Ureter (tissue), 1 donor: ENCODE results near the gene MDGA2. TPM values are rescaled to one million over a fixed set of nuclear protein-coding genes. Genes with fewer than 3 reads are reported as not detected.

Experiments
- DNase-seq: peaks from one replicate; pipeline ENCODE4 v3.0.0-alpha.2; 2020; ENCODE audit warnings: low spot score
- total RNA-seq: library from RNA; stranded (reverse); gene quantifications from one replicate; pipeline ENCODE4 v1.2.4, GENCODE V29; 2023
- donor health status: DM: yes; HTN: yes; CAD: no.

Gene MDGA2
- total RNA-seq, 1 donor from 2014 or later, result not detected

DNA sequence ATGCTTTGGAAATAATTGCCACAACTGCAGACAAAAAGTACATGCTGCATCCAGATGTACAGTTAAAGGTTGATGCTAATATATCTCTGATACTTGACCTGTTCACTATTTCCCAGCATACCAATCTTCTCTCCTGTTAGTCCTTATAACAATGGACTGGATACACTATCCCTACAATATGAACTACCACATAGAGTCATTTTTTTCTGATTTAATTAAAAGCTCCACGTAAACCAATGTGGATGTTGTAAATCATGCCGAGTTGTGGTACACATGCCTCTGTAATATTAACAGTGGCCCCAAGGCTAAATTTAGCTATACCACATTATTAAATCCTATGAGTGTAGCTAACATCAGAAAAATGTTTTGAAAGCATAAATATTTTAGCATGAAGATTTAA, 554.8 kb downstream of the MDGA2 start:
- DNase-seq, result no peak

DNA sequence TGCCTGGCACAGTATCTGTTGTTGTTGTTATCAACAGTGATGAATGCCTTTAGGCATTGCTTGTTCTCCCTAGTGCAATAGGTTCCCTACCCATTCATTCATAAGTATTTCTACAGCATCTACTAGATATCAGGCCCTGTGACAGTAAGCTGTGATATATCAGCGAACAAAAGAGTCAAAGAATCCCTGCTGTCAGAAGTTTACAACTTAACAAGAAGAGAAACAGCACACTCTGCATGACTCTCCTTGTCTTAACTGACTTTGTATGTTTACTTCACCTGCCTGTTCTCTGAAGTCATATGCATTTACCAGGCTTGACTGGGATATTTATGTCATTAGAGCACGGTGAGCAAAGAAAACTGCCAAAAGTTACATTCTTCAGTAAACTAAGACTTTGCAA, 571.6 kb downstream of the MDGA2 start:
- DNase-seq, result no peak

DNA sequence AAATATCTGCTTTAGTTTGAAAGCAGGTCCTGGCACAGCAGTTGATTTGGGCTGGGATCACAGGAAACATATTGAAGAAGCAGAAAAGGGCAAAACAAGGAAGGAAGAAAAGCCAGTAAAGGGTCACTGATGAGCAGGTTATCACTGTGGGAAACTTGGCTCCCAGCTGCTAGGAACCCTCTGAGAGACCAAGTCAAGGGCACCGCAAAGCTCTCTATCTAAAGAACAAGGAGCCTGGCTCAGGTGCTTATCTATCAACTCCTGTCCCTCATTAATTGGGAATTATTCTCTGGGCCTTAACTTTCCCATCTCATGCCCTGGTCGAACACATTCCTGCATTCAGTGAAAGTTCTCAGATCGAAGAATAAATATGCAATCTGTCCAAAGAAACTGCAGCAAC, 572.9 kb downstream of the MDGA2 start:
- no peak for DNase-seq

DNA sequence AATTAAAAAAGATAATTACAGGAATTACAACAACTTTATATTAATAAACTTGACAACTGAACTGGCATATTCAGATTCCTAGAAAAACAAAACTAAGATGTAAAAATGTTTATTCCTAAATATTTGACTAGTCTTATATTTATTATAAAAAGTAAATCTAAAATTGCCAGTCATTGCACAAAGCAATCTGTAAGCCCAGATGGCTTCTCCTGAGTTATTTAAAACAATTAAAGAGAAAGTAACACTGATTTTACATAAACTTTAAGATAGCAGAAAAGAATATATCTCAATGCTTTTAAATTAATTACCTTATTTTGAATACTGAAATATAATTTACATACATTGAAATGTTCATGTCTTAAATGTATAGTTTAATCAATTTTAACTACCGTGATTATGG, 589.7 kb downstream of the MDGA2 start:
- no peak for DNase-seq

DNA sequence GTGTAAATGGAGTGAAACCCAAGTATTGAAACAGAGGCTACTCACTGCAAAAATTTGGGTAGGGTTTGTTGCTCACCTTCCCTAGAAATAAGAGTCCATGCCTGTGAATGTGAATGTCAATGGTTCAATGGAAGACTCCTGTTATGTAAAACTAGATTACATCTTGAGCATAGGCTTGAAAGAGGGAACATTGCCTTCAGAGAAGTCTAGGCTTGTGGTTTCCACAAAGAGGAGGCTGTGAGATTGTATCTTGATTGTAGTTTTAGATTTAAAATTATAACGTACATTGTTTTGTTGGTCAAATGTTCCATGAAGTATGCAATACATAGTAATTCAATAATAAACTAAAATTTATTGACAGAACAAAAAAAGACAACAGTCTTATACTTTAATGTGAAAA, 610.1 kb downstream of the MDGA2 start:
- DNase-seq, result no peak

DNA sequence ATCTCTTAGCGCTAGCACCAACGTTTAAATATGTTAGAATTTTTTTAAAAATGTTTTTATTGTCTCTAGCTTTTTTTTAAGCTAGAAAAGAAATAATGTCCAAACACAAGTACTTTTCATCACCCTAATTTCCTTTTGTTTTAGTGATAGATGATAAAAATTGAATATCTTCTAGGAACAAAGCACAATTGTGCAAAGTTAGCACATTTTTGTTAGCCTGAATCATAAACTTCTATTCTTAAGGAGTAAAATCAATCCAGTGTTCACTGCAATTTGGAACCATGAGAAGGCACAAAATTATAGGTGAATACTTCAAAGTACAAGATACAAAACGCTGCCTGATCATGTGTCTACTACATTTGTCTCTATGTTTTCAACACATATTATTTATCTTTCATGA, 615.4 kb downstream of the MDGA2 start:
- no peak for DNase-seq

DNA sequence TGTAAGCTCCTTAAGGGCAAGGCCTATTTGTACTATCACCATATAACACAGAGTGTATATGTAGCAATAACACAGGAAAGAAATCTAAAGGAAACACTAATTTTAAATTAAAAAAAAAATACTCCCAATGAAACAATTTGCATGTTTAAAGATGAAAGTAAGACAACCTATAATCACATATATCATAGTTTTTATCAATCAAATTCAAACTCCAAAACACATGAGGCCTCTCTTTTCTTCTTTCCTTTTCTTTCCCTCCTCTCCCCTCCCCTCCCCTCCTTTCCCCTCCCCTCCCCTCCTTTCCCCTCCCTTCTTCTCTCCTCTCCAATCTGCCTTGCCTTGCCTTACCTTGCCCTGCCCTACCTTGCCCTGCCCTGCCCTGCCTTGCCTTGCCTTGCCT, 618.0 kb downstream of the MDGA2 start:
- DNase-seq, result no peak

DNA sequence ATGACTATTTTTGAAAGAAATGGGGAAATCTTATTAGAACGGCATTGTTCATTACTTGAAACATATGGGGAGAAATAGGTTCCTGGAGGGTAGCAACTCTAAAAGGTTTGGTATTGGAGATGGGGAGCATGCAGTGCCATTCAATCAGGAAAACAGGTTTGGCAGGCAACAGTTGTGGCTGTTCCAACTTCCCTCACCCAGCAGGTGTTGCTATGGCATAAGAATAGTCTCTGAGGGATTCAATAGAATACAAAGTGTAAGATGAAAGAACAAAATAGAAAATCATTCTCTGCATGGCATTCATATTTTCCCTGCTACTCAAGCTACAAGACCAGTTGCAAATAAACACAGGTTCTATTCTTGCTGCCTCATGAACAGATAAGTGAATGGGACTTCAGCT, 630.6 kb downstream of the MDGA2 start:
- no peak for DNase-seq

DNA sequence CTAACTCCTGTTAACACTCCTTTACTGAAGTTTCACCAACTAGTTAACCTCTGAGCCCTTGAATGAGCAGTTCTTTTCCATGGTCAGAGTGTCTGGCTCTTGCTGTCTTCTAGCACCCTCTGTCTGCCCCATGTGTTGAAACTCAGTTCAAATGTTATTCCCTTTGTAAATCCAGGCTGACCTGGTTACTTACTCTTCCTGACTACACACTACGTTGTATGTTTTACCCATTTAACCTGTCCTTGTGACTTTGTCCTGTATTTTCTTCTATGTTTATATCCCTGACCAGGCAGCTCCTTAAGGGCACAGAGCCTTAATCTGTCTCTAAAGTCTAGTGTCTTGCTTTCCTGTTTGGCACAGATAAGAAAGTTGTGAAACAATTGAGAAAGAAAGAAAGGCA, 634.9 kb downstream of the MDGA2 start:
- DNase-seq, result no peak

DNA sequence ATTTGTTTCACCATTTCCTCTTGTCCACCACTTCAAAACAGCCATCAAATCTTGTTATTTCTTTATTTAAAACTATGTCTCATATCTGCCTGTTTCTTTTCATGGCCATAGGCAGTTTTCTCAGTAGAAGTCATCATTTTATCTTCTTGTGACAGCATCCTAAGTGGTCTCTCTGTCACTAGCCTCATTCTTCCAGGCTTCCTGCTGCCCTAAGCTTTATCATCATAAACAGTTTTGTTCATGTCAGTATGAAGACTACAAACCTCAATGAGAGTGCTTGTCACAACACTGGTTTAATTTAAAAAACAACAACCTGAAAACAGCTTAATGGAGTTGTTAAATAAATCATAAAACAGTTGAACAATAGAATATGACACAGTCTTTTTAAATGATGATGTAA, 636.1 kb downstream of the MDGA2 start:
- no peak for DNase-seq

DNA sequence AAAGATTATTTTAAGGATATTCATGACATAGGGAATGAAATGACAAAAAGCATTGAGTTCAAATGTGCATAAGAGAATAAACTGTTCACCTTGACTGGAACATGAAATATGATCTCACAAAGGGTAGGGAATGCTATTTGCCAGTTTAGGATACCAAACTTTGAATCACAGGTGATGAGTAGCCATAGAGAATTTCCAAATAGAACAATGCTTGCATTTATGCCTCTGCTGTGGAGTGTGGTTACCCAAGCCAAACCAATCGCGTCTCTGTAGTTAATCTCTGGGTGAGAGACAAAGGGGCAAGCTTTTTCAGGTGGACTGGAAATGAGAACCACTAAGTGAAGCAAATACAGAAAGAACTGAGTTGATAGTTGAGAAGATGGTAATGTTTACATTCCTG, 652.7 kb downstream of the MDGA2 start:
- DNase-seq, result no peak

DNA sequence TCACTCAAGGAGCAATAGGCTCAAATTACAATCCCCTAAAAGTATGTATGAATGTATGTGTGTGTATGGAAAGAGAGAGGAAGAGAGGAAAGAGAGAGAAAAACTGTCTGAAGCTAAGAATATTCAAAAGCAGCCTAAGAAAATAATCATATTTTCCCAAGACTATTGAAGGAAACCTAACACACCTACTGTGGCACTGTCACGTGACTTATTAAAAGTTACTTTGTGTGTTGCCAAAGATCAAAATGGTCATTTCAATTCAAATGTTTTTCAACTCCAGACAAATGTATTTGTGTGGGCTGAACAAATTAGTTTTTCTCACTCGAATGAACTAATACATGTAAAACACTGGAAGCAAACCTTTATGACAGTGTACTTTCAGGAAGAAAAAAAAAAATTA, 654.9 kb downstream of the MDGA2 start:
- no peak for DNase-seq

DNA sequence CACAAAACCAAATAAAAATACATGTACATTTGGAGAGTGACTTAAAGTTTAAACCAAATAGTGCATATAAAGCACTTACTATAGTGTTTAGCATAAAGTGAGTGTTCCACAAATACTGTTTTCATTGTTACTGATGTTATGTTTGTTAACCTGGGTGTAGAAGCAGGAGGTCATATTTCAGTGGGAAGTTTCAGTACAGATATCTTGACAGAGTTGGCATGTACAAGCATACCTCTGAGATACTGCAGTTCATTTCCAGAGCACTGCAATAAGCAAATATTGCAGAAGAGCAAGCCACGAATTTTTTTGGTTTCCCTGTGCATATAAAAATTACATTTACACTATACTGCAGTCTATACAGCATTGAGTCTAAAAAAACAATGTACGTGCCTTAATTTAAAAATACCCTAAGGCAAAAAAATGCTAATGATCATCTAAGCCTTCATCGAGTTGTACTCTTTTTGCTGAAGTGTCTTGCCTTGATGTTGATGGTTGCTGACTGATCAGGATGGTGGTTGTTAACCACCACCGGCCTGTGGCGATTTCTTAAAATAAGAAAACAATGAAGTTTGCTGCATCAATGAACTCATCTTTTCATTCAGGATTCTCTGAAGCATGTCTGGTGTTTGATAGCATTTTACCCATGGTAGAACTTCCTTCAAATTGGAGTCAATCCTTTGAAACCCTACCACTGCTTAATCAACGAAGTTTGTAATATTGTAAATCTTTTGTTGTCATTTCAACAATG, 662.7 kb downstream of the MDGA2 start:
- DNase-seq, result no peak

DNA sequence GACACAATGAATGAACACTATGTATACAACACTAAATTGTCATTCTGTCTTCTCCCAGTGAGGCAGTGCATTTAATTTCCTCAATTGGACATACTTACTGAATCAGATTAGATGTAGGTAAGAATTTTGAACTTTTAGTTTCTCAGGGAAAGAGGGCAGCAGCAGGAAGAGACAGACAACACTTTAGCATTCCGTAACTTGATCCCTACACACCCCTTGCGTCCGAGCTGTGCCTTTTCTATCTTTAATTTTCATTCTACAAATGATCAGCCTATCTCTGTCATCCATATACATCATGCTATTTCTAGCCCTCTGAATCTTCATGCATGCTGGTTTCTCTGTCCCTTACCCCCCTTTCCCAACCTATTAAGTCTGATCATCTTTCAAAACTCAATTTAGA, 665.8 kb downstream of the MDGA2 start:
- no peak for DNase-seq

DNA sequence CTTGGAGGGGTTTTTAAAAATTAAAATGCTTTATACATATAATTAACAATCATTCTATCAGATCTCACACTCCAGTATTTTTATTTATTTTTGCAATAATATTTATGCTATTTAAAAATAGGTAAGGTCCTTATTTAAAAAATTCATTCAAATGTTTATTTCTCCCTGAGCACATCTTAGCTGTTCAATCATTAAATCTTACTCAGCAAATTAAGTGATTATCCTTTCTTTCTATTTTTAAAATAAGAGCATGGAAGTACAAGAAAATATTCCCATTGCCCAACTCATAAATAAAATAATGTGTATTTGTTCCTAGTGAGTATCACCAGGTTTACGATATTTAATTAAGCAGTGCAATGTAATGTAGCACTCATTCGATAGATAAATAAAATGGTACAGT, 666.7 kb downstream of the MDGA2 start:
- no peak for DNase-seq

DNA sequence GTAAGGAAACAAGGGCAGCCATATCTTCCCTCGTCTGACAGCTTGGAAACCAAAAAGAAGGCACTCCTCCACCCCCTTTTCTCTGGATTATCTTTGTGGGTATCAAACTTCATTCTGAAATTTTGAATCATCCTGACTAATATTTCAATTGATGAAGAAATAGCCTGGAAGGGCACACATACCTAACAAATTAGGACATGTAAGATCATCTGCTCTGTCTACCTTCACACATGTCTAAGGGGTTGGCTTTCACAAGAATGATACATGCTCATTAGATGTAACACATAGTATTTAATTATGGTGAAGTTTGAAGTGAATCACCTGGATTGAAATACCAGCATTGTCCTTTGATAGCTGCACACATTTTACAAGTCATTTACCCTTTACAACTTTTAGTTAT, 675.7 kb downstream of the MDGA2 start:
- DNase-seq, result no peak

DNA sequence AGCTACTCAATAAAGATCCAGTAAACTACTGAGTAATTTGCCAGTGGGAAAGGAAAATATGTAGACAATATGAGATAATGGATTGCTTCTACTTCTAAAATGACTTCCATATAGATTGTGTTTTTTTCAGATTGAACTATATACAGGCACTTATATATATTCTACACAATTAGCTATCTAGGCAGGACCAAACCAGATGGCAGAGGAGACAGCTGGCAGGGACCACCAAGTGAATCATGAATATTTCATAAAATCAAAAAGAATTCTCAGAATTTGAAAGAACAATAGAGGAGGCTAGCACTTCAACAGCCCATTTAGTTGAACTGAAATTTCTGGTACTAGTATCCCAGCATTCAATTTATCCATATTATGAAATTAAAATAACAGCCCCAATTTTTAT, 685.8 kb downstream of the MDGA2 start:
- no peak for DNase-seq

DNA sequence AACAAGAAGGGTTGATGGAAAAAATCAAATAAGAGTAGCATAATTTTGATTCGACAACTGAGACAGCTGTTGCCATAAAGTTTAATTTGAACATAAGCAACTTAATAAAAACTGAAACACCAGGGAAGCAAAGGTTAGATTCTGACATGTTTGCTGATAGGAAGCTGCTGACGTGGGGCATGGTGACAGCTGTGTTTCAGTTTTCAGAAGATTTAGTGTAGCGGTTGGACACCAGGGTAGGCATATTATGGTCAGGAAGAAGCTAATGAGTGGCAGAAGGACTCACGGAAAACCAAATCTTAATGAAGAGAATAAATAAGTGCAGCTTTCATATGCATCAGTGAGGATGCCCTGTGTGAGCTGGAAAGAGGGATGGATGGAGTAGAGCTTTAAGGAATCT, 687.1 kb downstream of the MDGA2 start:
- no peak for DNase-seq

DNA sequence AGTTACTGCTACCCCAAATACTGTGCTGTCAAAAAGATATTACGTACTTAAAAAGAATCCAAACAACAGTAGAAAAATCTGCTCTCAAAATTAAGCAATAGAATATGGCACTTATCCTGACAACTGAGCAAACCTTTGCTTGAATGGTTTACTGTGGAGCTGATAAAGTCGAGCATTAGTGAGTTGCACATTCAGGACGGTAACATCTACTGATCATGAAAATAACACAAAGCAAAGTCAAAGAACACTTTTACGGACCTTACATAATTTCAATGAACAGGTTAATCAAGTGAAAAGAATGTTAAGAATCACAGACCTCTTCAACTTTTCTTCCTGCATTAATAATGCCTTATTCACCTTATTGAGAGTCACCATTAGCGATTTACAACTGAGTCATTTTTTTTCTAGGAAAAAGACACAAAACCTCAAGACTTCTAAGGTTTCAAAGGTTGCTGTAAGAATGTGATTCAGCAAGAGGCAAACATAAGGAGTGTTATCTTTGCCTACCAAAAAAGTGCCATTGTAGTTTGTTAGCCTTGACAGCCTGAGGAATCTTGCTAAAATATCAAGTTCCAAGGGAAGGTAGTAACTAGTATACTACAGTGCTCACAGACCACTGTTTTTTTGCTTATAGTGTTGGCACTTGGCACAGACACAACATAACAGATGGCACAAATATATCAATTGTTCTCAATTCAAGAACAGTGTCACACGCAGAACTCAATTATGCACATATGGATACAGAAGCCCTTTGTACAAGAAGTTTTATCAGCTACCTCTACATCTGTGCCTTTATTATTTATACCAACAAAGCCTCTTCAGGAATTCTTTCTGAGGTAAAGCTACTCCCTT, 689.6 kb downstream of the MDGA2 start:
- no peak for DNase-seq

DNA sequence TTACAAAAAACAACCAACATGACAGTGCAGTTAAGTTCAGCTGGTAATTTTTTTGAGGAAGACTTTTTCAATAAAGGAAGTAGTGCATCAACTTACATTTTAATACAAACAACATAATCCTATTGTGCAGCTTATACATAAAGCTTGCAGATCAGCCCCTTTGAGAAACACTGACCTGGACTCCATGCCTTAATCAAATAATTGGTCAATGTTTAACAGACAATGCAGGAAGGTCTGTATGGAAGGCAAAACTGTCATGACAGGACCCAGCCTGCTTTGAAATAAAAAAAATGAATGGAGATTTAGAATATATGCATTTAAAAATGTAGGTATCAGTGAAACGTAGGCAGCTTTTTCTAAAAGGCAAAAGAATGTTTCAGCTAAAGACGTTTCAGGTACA, 702.1 kb downstream of the MDGA2 start:
- DNase-seq, result no peak

DNA sequence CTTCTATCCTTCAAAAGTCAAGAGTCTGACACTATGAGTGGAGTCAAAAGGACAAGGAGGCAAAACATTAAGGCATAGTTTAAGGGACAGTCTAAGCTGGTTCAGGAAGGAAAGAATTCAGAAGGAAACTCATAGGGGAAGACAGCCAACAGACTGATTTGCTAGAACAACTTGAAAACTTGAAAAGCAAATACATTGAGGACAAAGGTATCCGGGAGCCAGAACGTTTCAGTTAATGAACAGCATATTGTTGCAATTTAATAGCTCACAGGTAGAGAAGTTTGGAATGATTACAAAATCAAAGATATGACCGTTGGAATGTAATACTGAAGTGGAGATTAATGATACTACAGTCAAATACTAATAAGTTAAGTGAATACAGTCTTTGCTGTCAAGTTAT, 711.0 kb downstream of the MDGA2 start:
- DNase-seq, result no peak

DNA sequence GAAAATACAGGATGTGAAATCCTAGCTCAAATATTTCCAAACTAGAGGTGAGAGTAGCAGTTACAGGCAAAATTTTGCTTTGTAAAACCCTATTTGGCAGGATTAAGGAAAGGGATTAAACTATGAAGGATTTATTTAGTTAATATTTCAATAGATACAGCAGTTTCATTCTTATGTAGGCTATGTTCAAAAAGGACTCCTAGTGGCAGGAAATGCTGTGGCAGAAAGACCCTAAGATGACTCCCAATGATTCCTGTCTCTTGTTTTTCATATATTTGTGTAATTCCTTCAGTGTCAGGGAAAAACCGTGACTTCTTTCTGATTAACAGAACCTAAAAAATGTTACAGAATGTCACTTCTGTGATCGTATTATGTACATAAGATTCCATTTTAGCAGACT, 724.3 kb downstream of the MDGA2 start:
- no peak for DNase-seq

DNA sequence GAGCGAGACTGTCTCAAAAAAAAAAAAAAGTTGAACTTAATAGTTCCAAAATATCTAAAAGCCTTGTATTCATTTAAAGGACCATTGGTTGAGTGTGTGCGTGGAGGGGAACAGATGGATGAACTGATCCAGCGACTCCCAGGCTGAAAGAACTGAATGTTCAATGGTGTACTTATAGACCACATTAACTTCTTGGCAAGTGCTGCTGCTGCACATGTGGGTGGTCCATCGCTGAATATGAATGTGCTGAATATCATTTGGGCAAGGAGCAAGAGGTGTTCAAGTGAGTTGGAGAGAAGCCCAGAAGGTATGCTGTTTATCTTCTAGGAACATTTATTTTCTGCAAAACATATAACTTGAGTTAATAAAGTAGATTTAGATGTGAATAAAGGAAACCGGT, 734.8 kb downstream of the MDGA2 start:
- DNase-seq, result no peak

DNA sequence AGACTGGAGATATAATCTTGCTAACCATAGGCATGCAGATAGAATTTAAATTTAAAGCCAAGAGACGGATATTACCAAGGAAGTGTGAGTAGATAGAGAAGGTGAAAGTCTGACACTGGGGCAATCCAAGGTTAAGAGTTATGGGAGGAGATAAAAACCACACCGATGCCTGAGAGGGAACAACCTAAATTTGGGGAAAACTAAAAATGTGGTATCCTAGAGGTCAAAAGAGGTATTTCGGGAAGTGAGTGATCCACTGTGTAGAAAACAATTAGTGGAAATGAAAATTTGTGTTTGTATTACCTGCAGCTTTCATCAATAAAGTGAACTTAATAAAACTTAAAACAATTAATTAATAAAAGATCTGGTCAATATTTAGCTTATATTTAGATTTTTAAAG, 754.9 kb downstream of the MDGA2 start:
- no peak for DNase-seq
